ENCODE data around the gene SORCS2.

Gene SORCS2

DNA sequence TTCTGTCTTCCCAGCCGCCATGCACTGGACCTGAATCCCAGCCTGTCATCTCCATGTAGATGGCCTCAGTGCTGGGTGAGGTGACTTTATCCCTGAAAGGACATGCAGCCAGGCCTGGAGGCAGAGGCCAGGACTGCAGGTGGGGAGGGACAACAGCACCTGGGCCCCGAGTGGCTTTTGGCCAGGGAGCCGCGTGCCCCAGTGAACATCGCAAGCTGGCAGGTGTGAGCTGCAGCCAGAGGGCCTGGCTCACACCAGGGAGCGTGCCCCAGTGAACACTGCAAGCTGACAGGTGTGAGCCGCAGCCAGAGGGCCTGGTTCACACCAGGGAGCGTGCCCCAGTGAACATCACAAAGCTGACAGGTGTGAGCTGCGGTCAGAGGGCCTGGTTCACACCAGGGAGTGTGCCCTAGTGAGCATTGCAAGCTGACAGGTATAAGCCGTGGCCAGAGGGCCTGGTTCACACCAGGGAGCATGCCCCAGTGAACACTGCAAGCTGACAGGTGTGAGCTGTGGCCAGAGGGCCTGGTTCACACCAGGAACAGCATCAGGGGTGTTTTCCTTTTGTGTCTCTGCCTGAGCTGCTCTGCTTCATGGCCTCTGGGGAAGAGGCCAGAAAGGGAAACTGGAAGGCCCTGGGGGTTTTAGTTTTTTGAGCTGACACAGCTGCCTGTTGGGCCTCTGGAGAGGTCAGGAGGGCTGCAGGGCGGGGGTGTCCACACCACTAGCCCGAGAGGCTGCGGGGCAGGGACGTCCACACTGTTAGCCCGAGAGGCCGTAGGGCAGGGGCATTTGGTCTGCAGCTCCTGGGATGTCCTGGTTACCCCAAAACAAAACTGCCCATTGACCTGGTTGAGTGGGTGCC, 265.1 kb downstream of the SORCS2 start:
- peaks cover 6% of the 10 kb centered on the region for H3K4me1 ChIP-seq (ENCODE audit: insufficient read depth, low read length)
- H3K36me3 ChIP-seq (ENCODE audit: insufficient read depth, low read length): no peaks in the 10 kb centered on the region
- no peak overlapping the region for H3K9ac ChIP-seq (ENCODE audit: low read depth, low read length)
- no peaks in the 10 kb centered on the region for H3K9me3 ChIP-seq (ENCODE audit: control insufficient read depth, insufficient read depth, low read length)

DNA sequence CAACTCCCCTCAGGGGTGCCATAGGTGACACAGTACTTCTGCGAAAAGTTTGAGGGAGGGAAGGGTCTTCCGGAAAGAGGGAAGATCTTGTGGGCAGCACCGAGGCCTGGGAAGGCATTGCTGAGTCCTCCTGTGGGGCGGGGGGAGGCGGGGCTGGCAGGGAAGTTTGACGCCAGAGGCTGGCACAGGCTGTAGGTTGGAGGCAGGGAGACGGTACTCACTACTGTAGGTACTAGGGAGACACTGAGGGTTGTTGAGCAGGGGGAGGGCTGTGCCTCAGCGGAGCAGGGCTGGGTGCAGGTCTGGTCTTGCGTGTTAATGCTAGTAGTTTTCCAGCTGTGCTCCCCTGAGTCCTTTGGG, 265.7 kb downstream of the SORCS2 start:
- H3K36me3 ChIP-seq (ENCODE audit: insufficient read depth, low read length): no peaks in the 10 kb centered on the region
- no peak overlapping the region for H3K9ac ChIP-seq (ENCODE audit: low read depth, low read length)
- H3K4me1 ChIP-seq (ENCODE audit: insufficient read depth, low read length): peaks cover 10% of the 10 kb centered on the region
- no peaks in the 10 kb centered on the region for H3K9me3 ChIP-seq (ENCODE audit: control insufficient read depth, insufficient read depth, low read length)

DNA sequence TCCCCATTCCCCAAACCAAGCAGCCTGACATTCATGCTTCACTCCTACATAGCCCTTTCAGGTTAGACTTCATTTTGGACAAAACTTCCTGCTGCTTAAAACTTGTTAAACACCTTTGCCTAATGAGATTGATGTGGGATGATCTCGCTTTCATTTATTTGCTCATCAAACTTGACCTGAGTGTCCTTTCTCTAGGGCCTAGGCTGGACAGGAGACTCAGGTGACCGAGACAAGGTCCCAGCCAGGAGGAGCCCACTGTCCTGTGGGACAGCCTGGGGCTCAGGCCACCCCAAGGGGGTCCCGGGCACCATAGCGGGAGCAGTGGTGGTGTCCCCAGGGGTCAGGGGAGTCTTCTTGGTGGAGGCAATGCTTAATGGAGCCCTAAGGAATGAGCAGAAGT, 266.1 kb downstream of the SORCS2 start:
- Histone ChIP-seq H3K36me3 (ENCODE audit: insufficient read depth, low read length) (no peaks in the 10 kb centered on the region), H3K9me3 (ENCODE audit: control insufficient read depth, insufficient read depth, low read length) (no peaks in the 10 kb centered on the region), H3K9ac (ENCODE audit: low read depth, low read length) (no peak overlapping the region), H3K4me1 (ENCODE audit: insufficient read depth, low read length) (peaks cover 10% of the 10 kb centered on the region)

DNA sequence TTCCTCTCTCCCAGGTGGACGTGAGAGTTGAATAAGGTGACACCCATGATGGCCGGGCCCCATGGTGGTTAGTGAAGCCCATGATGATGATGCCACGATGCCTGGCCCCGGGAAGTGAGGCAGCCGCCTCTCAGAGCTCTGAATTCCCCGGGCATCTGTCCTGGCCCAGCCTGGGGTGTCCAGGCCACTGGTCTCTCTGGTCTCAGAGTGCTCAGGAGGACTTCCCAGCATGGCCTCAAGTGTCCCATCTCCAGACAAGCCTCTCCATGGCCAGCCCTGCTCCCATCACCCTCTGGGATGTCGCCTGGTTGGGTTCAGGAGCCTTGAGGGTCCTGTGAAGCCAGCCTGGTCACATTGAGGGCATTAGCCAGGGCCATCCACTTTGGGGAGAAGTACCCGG, 267.1 kb downstream of the SORCS2 start:
- Histone ChIP-seq H3K9me3 (ENCODE audit: control insufficient read depth, insufficient read depth, low read length) (no peaks in the 10 kb centered on the region), H3K4me1 (ENCODE audit: insufficient read depth, low read length) (peaks cover 19% of the 10 kb centered on the region), H3K36me3 (ENCODE audit: insufficient read depth, low read length) (no peaks in the 10 kb centered on the region), H3K9ac (ENCODE audit: low read depth, low read length) (no peak overlapping the region)

DNA sequence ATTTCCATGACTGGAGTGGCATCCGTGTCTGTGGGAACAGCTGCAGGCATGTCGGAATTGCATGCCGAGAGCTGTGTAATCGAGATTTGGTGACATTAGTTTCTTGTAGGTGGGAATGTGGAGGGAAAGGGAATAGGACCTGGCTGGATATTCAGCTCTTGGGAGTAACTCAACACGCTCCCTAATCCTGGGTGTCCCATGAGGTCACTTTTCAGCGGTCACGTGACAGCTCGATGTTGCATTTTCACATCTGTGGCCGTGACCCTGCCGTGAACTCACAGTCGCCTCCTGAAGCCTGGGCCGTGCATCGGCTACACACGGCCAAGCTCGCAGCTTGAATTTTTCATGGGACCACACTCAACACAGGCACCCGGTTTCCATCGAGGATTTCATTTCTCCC, 268.2 kb downstream of the SORCS2 start:
- Histone ChIP-seq H3K36me3 (ENCODE audit: insufficient read depth, low read length) (no peaks in the 10 kb centered on the region), H3K4me1 (ENCODE audit: insufficient read depth, low read length) (peaks cover 20% of the 10 kb centered on the region), H3K9me3 (ENCODE audit: control insufficient read depth, insufficient read depth, low read length) (no peaks in the 10 kb centered on the region), H3K9ac (ENCODE audit: low read depth, low read length) (no peak overlapping the region)

DNA sequence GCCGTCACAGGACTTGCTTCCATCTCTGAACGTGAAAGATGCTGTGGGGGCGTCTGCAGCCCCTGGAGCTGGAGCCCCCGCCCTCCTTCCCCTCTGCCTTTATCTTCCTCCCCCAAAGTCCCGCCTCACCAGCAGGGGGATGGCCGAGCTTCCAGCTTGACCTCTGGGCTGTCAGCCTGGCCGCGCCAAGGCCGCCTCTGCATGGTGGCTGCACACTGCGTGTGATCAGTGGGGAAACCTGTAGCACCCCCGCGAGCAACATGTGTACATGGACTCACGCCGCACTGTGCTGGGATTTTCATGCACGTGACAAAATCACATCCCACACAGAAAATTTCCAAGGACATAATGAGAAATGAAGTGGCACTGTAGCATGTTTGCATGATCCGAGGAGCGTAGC, 268.9 kb downstream of the SORCS2 start:
- Histone ChIP-seq H3K9ac (ENCODE audit: low read depth, low read length) (no peak overlapping the region), H3K9me3 (ENCODE audit: control insufficient read depth, insufficient read depth, low read length) (no peaks in the 10 kb centered on the region), H3K4me1 (ENCODE audit: insufficient read depth, low read length) (peaks cover 20% of the 10 kb centered on the region), H3K36me3 (ENCODE audit: insufficient read depth, low read length) (no peaks in the 10 kb centered on the region)

DNA sequence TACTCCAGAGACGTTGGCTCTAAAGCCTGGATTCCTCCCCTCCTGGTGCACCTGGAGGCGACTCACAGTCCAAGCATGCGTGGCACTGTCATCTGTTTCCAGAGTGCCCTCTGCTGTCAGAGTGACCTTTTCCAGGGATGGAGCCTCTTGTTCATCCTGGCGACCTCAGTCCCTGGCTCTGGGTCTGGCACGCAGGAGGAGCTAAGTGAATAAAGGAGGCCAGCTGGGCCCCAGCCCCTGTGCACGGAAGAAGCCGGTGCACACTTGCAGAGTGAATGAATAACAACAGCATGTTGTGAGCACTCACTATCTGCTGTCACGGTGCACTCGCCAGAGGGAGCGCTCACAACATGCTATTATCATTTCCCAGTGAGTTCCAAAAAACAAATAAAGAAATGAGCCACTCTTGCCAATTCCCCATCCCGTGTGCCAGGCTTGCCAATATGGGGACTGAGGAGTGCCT, 270.2 kb downstream of the SORCS2 start:
- no peaks in the 10 kb centered on the region for H3K36me3 ChIP-seq (ENCODE audit: insufficient read depth, low read length)
- H3K9ac ChIP-seq (ENCODE audit: low read depth, low read length): no peak overlapping the region
- H3K4me1 ChIP-seq (ENCODE audit: insufficient read depth, low read length): peaks cover 20% of the 10 kb centered on the region
- H3K9me3 ChIP-seq (ENCODE audit: control insufficient read depth, insufficient read depth, low read length): no peaks in the 10 kb centered on the region

DNA sequence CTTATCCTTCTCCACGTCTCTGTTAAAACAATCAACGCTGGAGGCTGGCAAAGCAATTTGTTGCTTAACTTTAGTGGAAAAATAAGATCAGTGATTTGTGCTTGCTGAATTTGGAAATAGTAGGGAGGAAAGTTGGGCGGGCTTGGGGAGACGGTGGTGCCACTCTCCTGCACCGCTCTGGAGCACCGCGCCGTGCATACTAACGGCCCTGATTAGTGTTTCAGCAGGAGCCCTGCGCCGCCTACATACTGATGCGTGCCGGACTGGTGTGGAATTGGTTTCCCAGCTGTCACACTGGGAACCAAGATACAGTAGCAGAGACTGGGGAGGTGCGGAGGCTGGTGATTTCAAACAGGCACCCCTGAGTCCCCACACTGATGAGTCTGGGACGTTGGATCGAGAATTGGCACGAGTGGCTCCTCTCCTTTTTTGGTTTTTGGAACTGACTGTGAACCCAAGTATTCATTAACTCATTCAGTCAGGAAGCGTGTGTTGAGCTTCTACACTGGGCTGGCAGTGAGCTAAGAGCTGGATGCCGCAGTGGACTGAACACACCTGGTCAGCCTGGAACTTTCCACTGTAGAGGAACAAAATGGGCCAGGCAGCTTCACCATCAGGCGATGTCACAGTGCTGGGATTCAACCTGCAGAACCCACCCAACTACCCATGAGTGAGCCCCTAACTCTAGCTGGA, 271.4 kb downstream of the SORCS2 start:
- H3K9me3 ChIP-seq (ENCODE audit: control insufficient read depth, insufficient read depth, low read length): no peaks in the 10 kb centered on the region
- H3K9ac ChIP-seq (ENCODE audit: low read depth, low read length): no peak overlapping the region
- H3K4me1 ChIP-seq (ENCODE audit: insufficient read depth, low read length): peaks cover 20% of the 10 kb centered on the region
- no peaks in the 10 kb centered on the region for H3K36me3 ChIP-seq (ENCODE audit: insufficient read depth, low read length)

DNA sequence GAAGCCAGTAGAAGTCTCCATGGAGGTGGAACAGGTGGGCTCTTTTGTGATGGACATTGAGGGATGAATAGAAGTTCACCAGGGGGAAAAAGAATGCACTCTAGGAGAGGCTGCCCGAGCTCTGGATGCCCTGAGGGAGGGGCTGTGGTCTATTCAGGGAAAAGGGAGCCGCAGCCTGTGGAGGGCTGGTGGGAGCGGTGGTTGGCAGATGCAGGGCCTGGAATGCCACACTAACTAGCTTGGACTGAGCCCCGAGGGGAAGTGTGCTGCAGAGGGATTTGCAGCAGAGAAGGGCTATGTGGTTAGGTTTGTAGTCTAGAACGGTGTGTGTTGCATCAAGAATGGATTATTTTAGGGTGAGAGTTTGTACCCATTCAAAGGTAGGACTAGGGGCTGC, 271.9 kb downstream of the SORCS2 start:
- H3K9me3 ChIP-seq (ENCODE audit: control insufficient read depth, insufficient read depth, low read length): no peaks in the 10 kb centered on the region
- H3K4me1 ChIP-seq (ENCODE audit: insufficient read depth, low read length): peaks cover 20% of the 10 kb centered on the region
- H3K9ac ChIP-seq (ENCODE audit: low read depth, low read length): no peak overlapping the region
- no peaks in the 10 kb centered on the region for H3K36me3 ChIP-seq (ENCODE audit: insufficient read depth, low read length)

DNA sequence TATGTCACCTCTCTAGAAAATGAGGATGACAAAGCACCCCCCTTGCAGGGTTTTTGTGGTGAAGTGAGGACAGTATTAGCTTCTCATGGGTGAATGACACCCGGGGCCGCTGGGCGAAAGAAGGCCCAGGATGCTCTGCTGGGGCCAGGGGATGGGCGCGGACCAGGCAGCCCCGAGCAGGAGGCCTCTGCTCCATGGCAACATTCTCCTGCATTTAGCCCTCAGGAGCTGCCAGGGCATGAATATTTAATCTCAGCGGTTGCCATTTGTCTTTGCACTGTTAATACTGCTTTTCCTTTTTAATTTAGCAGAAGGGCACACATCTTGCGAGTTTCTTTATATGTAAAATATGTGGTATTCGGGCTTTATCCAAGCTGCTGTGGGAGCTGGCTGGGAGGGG, 272.7 kb downstream of the SORCS2 start:
- Histone ChIP-seq H3K36me3 (ENCODE audit: insufficient read depth, low read length) (no peaks in the 10 kb centered on the region), H3K9me3 (ENCODE audit: control insufficient read depth, insufficient read depth, low read length) (no peaks in the 10 kb centered on the region), H3K9ac (ENCODE audit: low read depth, low read length) (no peak overlapping the region), H3K4me1 (ENCODE audit: insufficient read depth, low read length) (peaks cover 20% of the 10 kb centered on the region)

DNA sequence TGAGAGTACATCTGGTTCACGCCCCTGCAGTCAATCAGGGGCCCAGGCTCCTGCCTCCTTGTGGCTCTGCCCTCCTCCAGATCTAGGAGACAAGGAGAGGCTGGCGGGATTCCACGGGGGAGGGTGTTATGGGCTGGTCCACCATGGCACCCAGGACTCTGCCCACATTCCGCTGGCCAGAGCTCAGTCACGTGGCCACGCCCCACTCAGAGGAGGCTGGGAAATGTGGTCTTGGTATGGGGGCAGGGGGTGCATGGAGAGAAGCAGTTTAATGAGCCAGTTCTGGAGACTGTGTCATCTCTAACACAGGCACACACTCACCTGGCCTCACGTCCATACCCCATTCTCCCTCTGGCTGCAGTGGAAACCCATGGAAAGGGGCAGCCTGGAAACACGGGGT, 273.9 kb downstream of the SORCS2 start:
- Histone ChIP-seq H3K36me3 (ENCODE audit: insufficient read depth, low read length) (no peaks in the 10 kb centered on the region), H3K9ac (ENCODE audit: low read depth, low read length) (no peak overlapping the region), H3K9me3 (ENCODE audit: control insufficient read depth, insufficient read depth, low read length) (no peaks in the 10 kb centered on the region), H3K4me1 (ENCODE audit: insufficient read depth, low read length) (peaks cover 20% of the 10 kb centered on the region)

DNA sequence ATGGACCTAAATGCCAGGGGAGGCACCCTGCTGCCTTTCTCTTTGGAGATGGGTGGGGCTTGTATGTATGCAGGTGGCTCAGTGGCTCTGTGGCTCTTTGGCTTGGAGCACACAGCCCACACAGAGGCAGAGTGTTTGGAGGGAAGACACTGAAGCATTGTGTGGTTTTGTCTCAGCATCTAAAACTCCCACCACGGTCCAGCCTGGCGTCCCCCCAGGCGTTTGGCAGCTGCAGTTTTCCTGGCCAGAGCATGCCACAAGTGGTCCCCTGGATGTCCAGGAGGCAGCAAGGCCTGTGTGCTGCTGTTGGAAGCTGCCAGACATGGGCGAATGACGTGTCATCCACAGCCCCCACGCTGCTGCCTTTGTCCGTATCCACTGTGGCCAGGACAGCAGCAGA, 274.6 kb downstream of the SORCS2 start:
- H3K9me3 ChIP-seq (ENCODE audit: control insufficient read depth, insufficient read depth, low read length): no peaks in the 10 kb centered on the region
- H3K9ac ChIP-seq (ENCODE audit: low read depth, low read length): no peak overlapping the region
- peaks cover 19% of the 10 kb centered on the region for H3K4me1 ChIP-seq (ENCODE audit: insufficient read depth, low read length)
- no peaks in the 10 kb centered on the region for H3K36me3 ChIP-seq (ENCODE audit: insufficient read depth, low read length)

DNA sequence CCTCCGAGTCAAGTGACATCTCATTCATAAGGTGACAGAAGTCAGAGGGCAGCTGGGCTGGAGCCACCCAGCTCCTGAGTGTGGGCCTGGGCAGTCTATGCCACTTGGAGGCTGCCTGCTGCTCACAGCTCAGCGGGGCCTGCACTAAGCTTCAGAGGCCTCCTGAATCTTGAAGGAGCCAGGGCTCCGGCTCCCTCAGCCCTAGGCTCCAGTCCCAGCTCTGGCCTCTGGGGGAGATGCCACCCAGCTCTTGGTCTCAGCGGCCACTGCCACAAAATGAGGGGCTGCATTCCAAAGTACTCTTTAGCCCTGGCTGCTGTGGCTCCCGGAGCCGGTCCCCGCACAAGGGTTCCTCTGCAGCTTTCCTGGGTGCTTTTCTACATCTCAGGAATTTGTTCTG, 275.1 kb downstream of the SORCS2 start:
- no peaks in the 10 kb centered on the region for H3K36me3 ChIP-seq (ENCODE audit: insufficient read depth, low read length)
- no peaks in the 10 kb centered on the region for H3K9me3 ChIP-seq (ENCODE audit: control insufficient read depth, insufficient read depth, low read length)
- peaks cover 13% of the 10 kb centered on the region for H3K4me1 ChIP-seq (ENCODE audit: insufficient read depth, low read length)
- no peak overlapping the region for H3K9ac ChIP-seq (ENCODE audit: low read depth, low read length)

DNA sequence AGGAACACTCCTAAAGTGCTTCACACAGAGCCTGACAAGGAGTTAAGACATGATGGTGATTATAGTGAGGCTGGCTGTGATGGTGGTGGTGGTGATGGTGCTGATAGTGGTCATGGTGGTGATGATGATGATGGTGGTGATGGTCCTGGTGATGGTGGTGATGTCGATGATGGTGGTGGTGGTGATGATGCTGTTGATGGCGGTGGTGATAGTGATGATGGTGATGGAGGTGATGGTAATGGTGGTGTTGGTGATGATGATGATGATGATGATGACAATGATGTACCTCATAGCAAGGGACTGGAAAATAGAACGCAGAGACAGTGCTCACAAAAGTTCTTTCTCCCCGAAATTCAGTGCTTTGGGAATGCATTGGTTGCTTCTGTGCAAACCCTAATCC, 276.7 kb downstream of the SORCS2 start:
- Histone ChIP-seq H3K9me3 (ENCODE audit: control insufficient read depth, insufficient read depth, low read length) (no peaks in the 10 kb centered on the region), H3K36me3 (ENCODE audit: insufficient read depth, low read length) (no peaks in the 10 kb centered on the region), H3K9ac (ENCODE audit: low read depth, low read length) (no peak overlapping the region), H3K4me1 (ENCODE audit: insufficient read depth, low read length) (peaks cover 5% of the 10 kb centered on the region)

DNA sequence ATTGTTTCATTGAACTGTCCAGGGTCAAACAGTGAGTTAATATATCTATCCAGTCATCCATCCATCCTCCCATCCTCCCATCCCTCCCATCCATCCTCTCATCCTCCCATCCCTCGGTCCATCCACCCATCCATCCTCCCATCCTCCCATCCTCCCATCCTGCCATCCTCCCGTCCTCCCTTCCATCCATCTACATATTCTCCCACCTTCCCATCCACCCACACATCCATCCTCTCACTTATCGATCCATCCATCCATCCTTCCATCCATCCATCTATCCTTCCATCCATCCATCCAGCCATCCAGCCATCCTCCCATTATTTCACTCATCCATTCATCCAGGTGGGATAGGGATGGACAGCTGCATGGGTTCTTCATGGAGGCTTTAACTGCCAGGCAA, 277.8 kb downstream of the SORCS2 start:
- Histone ChIP-seq H3K36me3 (ENCODE audit: insufficient read depth, low read length) (no peaks in the 10 kb centered on the region), H3K9me3 (ENCODE audit: control insufficient read depth, insufficient read depth, low read length) (no peaks in the 10 kb centered on the region), H3K4me1 (ENCODE audit: insufficient read depth, low read length) (no peaks in the 10 kb centered on the region), H3K9ac (ENCODE audit: low read depth, low read length) (no peak overlapping the region)
